Measurements from ENCODE around the gene M1AP.

DNA sequence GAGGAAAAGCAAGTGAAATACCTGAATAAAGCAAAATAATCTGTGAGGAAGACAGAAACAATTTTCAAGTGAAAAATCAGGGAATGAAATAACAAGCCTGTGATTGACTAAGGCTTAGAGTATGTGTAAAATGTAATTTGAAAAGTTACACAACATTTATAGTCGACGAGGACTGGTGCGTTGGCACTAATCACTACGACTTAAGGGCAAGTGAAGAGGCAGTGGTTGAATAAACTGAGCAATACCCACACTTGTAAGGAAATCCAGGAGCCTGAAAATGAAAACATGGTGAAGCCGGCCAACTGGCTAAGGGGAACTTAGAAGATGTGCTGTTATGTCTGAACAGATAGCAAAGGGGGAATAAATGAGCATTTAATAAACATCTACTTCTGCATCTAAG is 80.2 kb downstream of the M1AP start:
- TF ChIP-seq POLR2AphosphoS5 (IDR thresholded peaks at IDR 0.05; ENCODE audit: low read depth, low read length) (no peak), POLR2A (IDR thresholded peaks at IDR 0.05; ENCODE audit: low read depth, low read length) (no peak)

Measured in GM12892 (cell line).